Measurements from ENCODE around the gene WNT2B. TPM values are rescaled to one million over a fixed set of nuclear protein-coding genes. Genes with fewer than 3 reads are reported as not detected.

The WNT2B gene
- total RNA-seq, 2 experiments from 2014 or later: 0.11 to 0.12 TPM

GRCh38 chr1:112529301-112529700 is 20.5 kb downstream of the WNT2B start:
- Mint-ChIP-seq H3K4me3 (no peak overlapping the region), H3K27ac (no peak overlapping the region), H3K4me1 (no peaks in the 10 kb centered on the region), H3K9me3 (ENCODE audit: low read depth) (no peaks in the 10 kb centered on the region), H3K27me3 (no peaks in the 10 kb centered on the region), H3K36me3 (ENCODE audit: low read depth) (peaks cover 3% of the 10 kb centered on the region)
- ATAC-seq: no peak
- intact Hi-C loops (cut with DNase I, micrococcal nuclease): no loop called here
- ChIA-PET CTCF (interaction anchor here (0.7 to 1.2 kb wide), 4 partner anchors 12 to 608 kb away, joined by 3 read pairs; no protein-coding TSS in a partner anchor), POLR2A (no interaction called here)
- DNase-seq: no peak

DNA sequence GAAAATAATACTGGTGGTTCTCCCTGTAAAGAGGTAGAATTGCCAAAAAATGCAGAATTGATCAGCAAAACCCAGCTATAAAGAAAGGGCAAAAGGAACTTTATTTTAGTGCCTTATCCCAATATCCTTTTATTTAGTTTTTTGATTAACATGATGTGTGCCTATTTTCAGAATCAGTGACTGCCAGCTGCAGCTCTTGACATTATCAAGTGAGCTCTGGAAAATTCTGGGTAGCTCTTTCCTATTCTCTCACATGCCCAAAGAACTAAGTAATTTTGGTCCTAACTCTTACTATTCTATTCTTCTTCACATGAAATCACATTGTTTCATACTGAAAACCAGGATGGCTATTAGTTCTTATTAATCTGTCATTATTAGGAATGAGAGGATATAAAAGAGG is 22.1 kb downstream of the WNT2B start:
- Mint-ChIP-seq H3K9me3 (ENCODE audit: low read depth) (no peaks in the 10 kb centered on the region), H3K27ac (no peak overlapping the region), H3K27me3 (no peaks in the 10 kb centered on the region), H3K4me1 (no peaks in the 10 kb centered on the region), H3K4me3 (no peak overlapping the region), H3K36me3 (ENCODE audit: low read depth) (peaks cover 3% of the 10 kb centered on the region)
- ATAC-seq (no peak), DNase-seq (no peak)
- ChIA-PET CTCF (interaction anchor here (0.9 to 1.5 kb wide), 3 partner anchors 9 to 188 kb away, joined by 3 read pairs; a partner anchor contains a TSS), POLR2A (no interaction called here)
- intact Hi-C loops (cut with DNase I, micrococcal nuclease): no loop called here

DNA sequence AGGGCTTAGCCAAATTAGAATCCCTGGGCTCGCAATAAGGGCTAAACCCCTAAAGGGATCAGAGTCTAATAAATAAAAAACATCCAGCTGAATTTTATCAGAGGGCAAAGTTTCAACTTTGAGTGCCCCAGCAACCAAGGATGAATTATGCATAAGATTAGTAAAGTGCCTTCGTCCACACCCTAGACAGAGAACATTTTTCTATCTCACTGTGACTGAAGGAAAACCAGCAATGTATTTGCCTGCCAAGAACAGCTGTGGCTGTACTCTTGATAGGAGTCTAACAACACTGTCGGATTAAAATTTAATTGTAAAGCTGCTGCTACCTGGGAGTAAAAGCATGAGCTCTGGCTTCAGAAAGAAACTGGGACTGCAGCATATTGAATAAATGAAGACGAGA is 23.3 kb downstream of the WNT2B start:
- DNase-seq: no peak
- ChIA-PET CTCF (no interaction called here), POLR2A (no interaction called here)
- Mint-ChIP-seq H3K4me3 (no peak overlapping the region), H3K27me3 (no peaks in the 10 kb centered on the region), H3K36me3 (ENCODE audit: low read depth) (peaks cover 3% of the 10 kb centered on the region), H3K9me3 (ENCODE audit: low read depth) (no peaks in the 10 kb centered on the region), H3K27ac (no peak overlapping the region), H3K4me1 (no peaks in the 10 kb centered on the region)
- ATAC-seq: no peak
- intact Hi-C loops (cut with DNase I, micrococcal nuclease): no loop called here

GRCh38 chr1:112533029-112533428 is 24.3 kb downstream of the WNT2B start:
- ChIA-PET CTCF (interaction anchor here (1.2 kb wide), 1 partner anchor 187 kb away, joined by 3 read pairs; no protein-coding TSS in a partner anchor), POLR2A (no interaction called here)
- Mint-ChIP-seq H3K36me3 (ENCODE audit: low read depth) (peaks cover under 1% of the 10 kb centered on the region), H3K27me3 (no peaks in the 10 kb centered on the region), H3K9me3 (ENCODE audit: low read depth) (no peaks in the 10 kb centered on the region), H3K4me3 (no peak overlapping the region), H3K4me1 (no peaks in the 10 kb centered on the region), H3K27ac (no peak overlapping the region)
- intact Hi-C loops (cut with DNase I, micrococcal nuclease): no loop called here
- DNase-seq: no peak
- no peak for ATAC-seq

- no peak overlapping the region for H3K4me3 Mint-ChIP-seq
- POLR2A ChIA-PET: no interaction called here
- no peaks in the 10 kb centered on the region for H3K9me3 Mint-ChIP-seq (ENCODE audit: low read depth)
- CTCF ChIA-PET: no interaction called here
- H3K27ac Mint-ChIP-seq: no peak overlapping the region
- intact Hi-C loops (cut with DNase I, micrococcal nuclease): no loop called here
- no peak for ATAC-seq
- no peaks in the 10 kb centered on the region for H3K27me3 Mint-ChIP-seq
- no peaks in the 10 kb centered on the region for H3K4me1 Mint-ChIP-seq
- no peak for DNase-seq
- H3K36me3 Mint-ChIP-seq (ENCODE audit: low read depth): no peaks in the 10 kb centered on the region
Measured at GRCh38 chr1:112536561-112536960, 27.8 kb downstream of the WNT2B start.

DNA sequence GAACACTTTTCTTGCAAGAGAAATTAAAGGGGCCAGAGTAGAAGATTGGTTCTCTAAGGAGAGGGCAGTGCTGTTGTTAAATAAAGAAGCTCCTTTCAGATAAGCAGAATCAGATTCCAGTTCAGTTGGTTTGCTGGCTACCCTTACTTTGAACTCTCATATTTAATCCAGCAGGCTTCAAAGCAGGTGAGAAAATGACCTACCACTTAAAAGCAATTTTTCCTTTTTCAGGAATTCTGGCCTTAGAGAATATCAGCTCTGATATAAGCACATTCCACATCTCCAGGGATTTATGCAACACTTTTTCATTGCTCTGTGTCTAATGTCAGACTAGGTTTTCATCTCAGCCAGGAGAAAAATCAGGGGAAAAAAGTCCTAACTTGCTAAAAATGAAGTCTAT is 28.7 kb downstream of the WNT2B start:
- Mint-ChIP-seq H3K4me3 (no peak overlapping the region), H3K27ac (no peak overlapping the region), H3K36me3 (ENCODE audit: low read depth) (peaks cover 3% of the 10 kb centered on the region), H3K9me3 (ENCODE audit: low read depth) (no peaks in the 10 kb centered on the region), H3K4me1 (no peaks in the 10 kb centered on the region), H3K27me3 (no peaks in the 10 kb centered on the region)
- POLR2A ChIA-PET: no interaction called here
- DNase-seq (no peak), ATAC-seq (no peak)
- CTCF ChIA-PET: interaction anchor here (0.7 to 1.2 kb wide), 2 partner anchors 36 to 94 kb away, joined by 3 to 4 read pairs; no protein-coding TSS in a partner anchor
- intact Hi-C loops (cut with DNase I, micrococcal nuclease): no loop called here

- Mint-ChIP-seq H3K9me3 (ENCODE audit: low read depth) (no peaks in the 10 kb centered on the region), H3K27ac (no peak overlapping the region), H3K36me3 (ENCODE audit: low read depth) (peaks cover 3% of the 10 kb centered on the region), H3K27me3 (no peaks in the 10 kb centered on the region), H3K4me1 (no peaks in the 10 kb centered on the region), H3K4me3 (no peak overlapping the region)
- ChIA-PET CTCF (interaction anchor here (0.7 to 0.9 kb wide), 2 partner anchors 147 to 1467 kb away, joined by 3 read pairs; no protein-coding TSS in a partner anchor), POLR2A (no interaction called here)
- intact Hi-C loops (cut with DNase I, micrococcal nuclease): no loop called here
- ATAC-seq (no peak), DNase-seq (no peak)
Measured at GRCh38 chr1:112538883-112539282, 30.1 kb downstream of the WNT2B start.

- ChIA-PET POLR2A (no interaction called here), CTCF (no interaction called here)
- Mint-ChIP-seq H3K27me3 (no peaks in the 10 kb centered on the region), H3K4me3 (no peak overlapping the region), H3K9me3 (ENCODE audit: low read depth) (no peaks in the 10 kb centered on the region), H3K27ac (no peak overlapping the region), H3K36me3 (ENCODE audit: low read depth) (peaks cover 3% of the 10 kb centered on the region), H3K4me1 (peaks cover 2% of the 10 kb centered on the region)
- DNase-seq (no peak), ATAC-seq (no peak)
- intact Hi-C loops (cut with DNase I, micrococcal nuclease): no loop called here
Measured at GRCh38 chr1:112540226-112540794, 31.5 kb downstream of the WNT2B start.

DNA sequence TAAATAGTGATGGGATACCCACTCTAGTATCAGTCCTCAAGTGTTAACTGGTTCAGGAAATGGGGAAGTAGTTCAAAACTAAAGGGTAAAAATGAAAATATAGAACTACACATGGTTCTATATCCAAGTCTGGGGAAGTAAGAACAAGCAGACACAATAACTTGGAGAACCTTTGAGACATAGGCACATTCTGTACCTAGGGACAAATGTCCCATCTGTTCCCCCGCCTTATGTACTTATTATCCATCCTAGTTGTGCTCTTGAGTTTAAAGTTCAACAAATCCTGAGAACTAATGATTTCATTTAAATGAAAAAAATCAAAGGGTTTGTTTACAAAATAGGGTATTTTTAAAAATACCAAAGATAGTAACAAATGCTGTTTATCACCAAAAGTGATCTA is 32.5 kb downstream of the WNT2B start:
- ChIA-PET POLR2A (no interaction called here), CTCF (interaction anchor here (0.8 to 1.1 kb wide), 2 partner anchors 12 to 76 kb away, joined by 3 read pairs; no protein-coding TSS in a partner anchor)
- intact Hi-C loops (cut with DNase I, micrococcal nuclease): no loop called here
- Mint-ChIP-seq H3K27ac (no peak overlapping the region), H3K27me3 (no peaks in the 10 kb centered on the region), H3K9me3 (ENCODE audit: low read depth) (no peaks in the 10 kb centered on the region), H3K36me3 (ENCODE audit: low read depth) (peaks cover 3% of the 10 kb centered on the region), H3K4me3 (no peak overlapping the region), H3K4me1 (peaks cover 2% of the 10 kb centered on the region)
- DNase-seq: no peak
- ATAC-seq: no peak

DNA sequence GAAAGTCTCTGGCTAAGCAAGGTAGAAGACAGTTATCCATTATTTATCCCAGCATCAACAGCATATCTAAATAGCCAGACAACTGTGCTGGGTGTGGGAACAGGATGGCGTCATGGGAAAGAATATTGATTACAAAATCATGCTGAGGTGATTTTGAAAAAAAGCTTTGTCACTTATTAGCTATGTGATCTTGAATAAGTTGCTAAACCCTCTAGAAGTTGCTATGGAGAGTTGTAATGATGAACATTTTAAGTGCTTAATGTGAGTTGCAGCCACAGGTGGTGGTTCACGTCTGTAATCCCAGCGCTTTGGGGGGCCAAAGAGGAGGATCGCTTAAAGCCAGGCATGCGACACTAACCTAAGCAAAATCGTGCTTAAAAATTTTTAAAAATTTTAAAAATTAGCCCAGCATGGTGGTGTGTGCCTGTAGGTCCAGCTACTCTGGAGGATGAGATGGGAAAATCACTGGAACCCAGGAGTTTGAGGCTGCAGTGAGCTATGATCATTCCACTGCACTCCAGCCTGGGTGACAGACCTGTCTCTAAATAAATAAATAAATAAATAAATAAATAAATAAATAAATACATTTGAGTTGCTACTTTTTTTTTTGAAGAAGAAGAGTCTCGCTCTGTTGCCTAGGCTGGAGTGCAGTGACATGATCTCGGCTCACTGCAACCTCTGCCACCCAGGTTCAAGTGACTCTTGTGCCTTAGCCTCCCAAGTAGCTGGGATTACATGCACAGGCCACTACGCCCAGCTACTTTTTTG is 33.6 kb downstream of the WNT2B start:
- ChIA-PET CTCF (interaction anchor here (0.8 to 1.2 kb wide), 3 partner anchors 13 to 77 kb away, joined by 3 read pairs; no protein-coding TSS in a partner anchor), POLR2A (no interaction called here)
- ATAC-seq (no peak), DNase-seq (no peak)
- Mint-ChIP-seq H3K4me1 (peaks cover 2% of the 10 kb centered on the region), H3K4me3 (no peak overlapping the region), H3K9me3 (ENCODE audit: low read depth) (no peaks in the 10 kb centered on the region), H3K36me3 (ENCODE audit: low read depth) (peaks cover 3% of the 10 kb centered on the region), H3K27ac (no peak overlapping the region), H3K27me3 (no peaks in the 10 kb centered on the region)
- intact Hi-C loops (cut with DNase I, micrococcal nuclease): no loop called here

DNA sequence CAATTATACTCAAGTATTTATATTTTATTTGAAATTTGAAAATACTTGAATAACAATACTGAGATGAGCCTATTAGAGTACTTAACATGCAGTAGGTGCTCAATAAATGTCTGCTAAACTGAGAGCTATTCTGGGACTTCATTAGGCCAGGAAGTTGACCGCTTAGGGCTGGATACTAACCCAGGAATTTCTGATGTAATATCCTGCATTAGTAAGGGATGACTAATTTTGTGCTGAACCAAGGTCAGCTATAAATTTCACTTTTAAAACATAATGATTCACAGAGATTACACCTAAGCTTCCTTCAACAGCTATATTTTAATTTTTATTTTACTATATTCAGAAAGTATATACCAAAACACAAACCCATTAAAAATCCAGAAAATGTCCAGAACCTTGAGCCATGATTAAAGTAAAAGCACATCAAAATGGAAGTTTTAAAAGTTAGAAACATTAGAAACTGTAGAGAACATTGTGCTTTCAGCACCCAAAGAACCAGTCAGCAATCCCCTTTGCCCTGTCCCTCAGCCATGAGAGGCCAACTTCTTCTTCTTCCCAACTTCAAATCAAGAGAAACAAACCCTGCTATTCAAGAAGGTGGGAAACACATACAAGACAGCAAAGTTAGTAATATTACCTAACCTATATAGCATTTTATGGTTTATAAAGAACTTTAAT is 35.4 kb downstream of the WNT2B start:
- ATAC-seq: no peak
- Mint-ChIP-seq H3K27me3 (no peaks in the 10 kb centered on the region), H3K4me1 (peaks cover 2% of the 10 kb centered on the region), H3K4me3 (no peak overlapping the region), H3K9me3 (ENCODE audit: low read depth) (no peaks in the 10 kb centered on the region), H3K27ac (no peak overlapping the region), H3K36me3 (ENCODE audit: low read depth) (peaks cover 3% of the 10 kb centered on the region)
- POLR2A ChIA-PET: no interaction called here
- no peak for DNase-seq
- intact Hi-C loops (cut with DNase I, micrococcal nuclease): no loop called here
- CTCF ChIA-PET: interaction anchor here (0.5 to 0.7 kb wide), 2 partner anchors 74 to 1482 kb away, joined by 3 to 4 read pairs; no protein-coding TSS in a partner anchor

DNA sequence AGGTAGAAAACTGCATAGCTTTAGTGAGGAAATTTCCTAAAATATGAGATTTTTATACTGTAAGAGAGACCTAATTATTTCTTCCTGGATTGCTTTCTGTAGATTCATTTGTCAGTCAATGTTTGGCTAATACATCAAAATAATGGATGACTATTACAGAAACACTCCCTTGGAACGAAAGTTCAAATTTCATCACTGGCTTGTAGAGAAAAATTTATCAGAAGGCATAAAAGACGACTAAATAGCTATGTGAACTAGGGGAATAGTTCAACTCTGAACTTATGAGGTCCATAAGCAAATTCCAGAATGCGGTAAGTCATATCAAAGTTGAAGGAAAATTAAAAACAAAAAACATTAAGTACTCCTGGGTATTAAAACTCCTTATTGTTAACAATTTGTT is 36.0 kb downstream of the WNT2B start:
- ChIA-PET POLR2A (no interaction called here), CTCF (no interaction called here)
- H3K36me3 Mint-ChIP-seq (ENCODE audit: low read depth): peaks cover 3% of the 10 kb centered on the region
- intact Hi-C loops (cut with DNase I, micrococcal nuclease): no loop called here
- DNase-seq (no peak), ATAC-seq (no peak)
- no peak overlapping the region for H3K4me3 Mint-ChIP-seq
- H3K4me1 Mint-ChIP-seq: peaks cover 2% of the 10 kb centered on the region
- no peaks in the 10 kb centered on the region for H3K27me3 Mint-ChIP-seq
- H3K27ac Mint-ChIP-seq: no peak overlapping the region
- no peaks in the 10 kb centered on the region for H3K9me3 Mint-ChIP-seq (ENCODE audit: low read depth)
